K562 (cell line): ENCODE results near the gene RPL27. TPM values are rescaled to one million over a fixed set of nuclear protein-coding genes. Genes with fewer than 3 reads are reported as not detected.

Experiments
- ATAC-seq: fragments of 200-7000 bp; cut with Tn5 transposase; 3 replicates; pipeline ENCODE4 v1.9.1; 2020; ENCODE audit warnings: moderate library complexity
- BruUV-seq: library from RNA; stranded (reverse); fragments of 400-500 nt; replicated peaks from 2 replicates; lab custom pipeline; 2021; lab: Mats Ljungman, UMichigan
- CTCF ChIA-PET: fragments of 300-600 bp; formaldehyde crosslinking; extraction: SDS; loops from one replicate; lab custom pipeline; 2021; ENCODE audit warnings: low intra/inter-chr PET ratio; lab: Yijun Ruan, JAX
- POLR2A ChIA-PET: fragments of 300-600, 350-650 bp; sonication (Branson Sonifier 250); formaldehyde crosslinking; extraction: SDS; loops from one replicate; lab custom pipeline; 2021; ENCODE audit warnings: antibody characterized with exemption, inconsistent platforms; lab: Yijun Ruan, JAX
- DNase-seq, 4 experiments: peaks; one replicate each; pipeline versions ENCODE4 v3.0.0 to v3.0.0-alpha.2; 2011 to 2018; ENCODE audit warnings: low spot score in 3 of 4, mixed read lengths in 3 of 4; ENCODE audit errors: extremely low read depth in 1 of 4
- FAIRE-seq: peaks from 2 replicates; lab custom pipeline; 2011; peaks lifted over from hg19 to GRCh38; lab: Jason Lieb, UNC
- H2AFZ ChIP-seq: 2 replicates; pipeline ENCODE4 v1.6.0; 2011; ENCODE audit warnings: low read depth, low read length, control low read depth, inconsistent platforms
- H3K27ac ChIP-seq: fragments of 200-600 bp; 3 replicates; pipeline ENCODE4 v1.8.0; 2011; ENCODE audit warnings: low read depth, mild to moderate bottlenecking, control low read depth, inconsistent platforms, low read length, moderate library complexity, mixed read lengths; ENCODE audit errors: extremely low read depth
- H3K27me3 ChIP-seq, 2 experiments: fragments of 300-600 bp in 1 of 2; 2 replicates in 1 of 2; 3 replicates in 1 of 2; pipeline versions ENCODE4 v1.6.0 to v1.8.0; 2011; ENCODE audit warnings: inconsistent platforms in 2 of 2, low read length in 2 of 2, mild to moderate bottlenecking in 1 of 2, mixed read lengths in 1 of 2, moderate library complexity in 1 of 2; ENCODE audit not compliant: control insufficient read depth in 2 of 2, insufficient read depth in 2 of 2
- H3K36me3 ChIP-seq: fragments of 300-600 bp; 3 replicates; pipeline ENCODE4 v1.8.0; 2011; ENCODE audit warnings: mild to moderate bottlenecking, low read length, inconsistent platforms; ENCODE audit not compliant: control insufficient read depth, insufficient read depth
- H3K4me1 ChIP-seq, 2 experiments: fragments of 200-600 bp in 1 of 2; replicated peaks in 1 of 2; 2 replicates in 1 of 2; 3 replicates in 1 of 2; pipeline versions ENCODE4 v1.5.1 to v1.8.0; 2011; ENCODE audit warnings: inconsistent platforms in 2 of 2, low read length in 2 of 2, mild to moderate bottlenecking in 1 of 2, mixed read lengths in 1 of 2, moderate library complexity in 1 of 2; ENCODE audit not compliant: control insufficient read depth in 2 of 2, insufficient read depth in 2 of 2
- H3K4me2 ChIP-seq: 2 replicates; pipeline ENCODE4 v1.6.1; 2011; ENCODE audit warnings: low read length, control low read depth, inconsistent platforms, mixed read lengths; ENCODE audit not compliant: insufficient read depth
- H3K4me3 ChIP-seq: fragments of 200-600 bp; sonication (generic), shearing (Covaris generic); 2 replicates; pipeline ENCODE4 v1.5.1; 2016; ENCODE audit warnings: control low read depth, inconsistent platforms
- H3K79me2 ChIP-seq: fragments of 200-600 bp; 3 replicates; pipeline ENCODE4 v1.8.0; 2011; ENCODE audit warnings: low read length, inconsistent platforms; ENCODE audit not compliant: control insufficient read depth, insufficient read depth
- H3K9ac ChIP-seq, 2 experiments: 2 replicates each; pipeline versions ENCODE4 v1.6.0 to v1.6.1; 2011; ENCODE audit warnings: low read depth in 2 of 2, low read length in 2 of 2, control low read depth in 1 of 2, inconsistent platforms in 1 of 2, mild to moderate bottlenecking in 1 of 2, mixed read lengths in 1 of 2; ENCODE audit not compliant: insufficient read depth in 1 of 2
- H3K9me1 ChIP-seq: one replicate; pipeline ENCODE4 v1.6.0; 2011; ENCODE audit warnings: inconsistent platforms, mild to moderate bottlenecking, low read length, moderate library complexity; ENCODE audit not compliant: control insufficient read depth, insufficient read depth
- H3K9me3 ChIP-seq: replicated peaks from 2 replicates; pipeline ENCODE4 v1.5.1; 2011; ENCODE audit warnings: low read depth, low read length, inconsistent platforms; ENCODE audit not compliant: control insufficient read depth, insufficient read depth
- H4K20me1 ChIP-seq: replicated peaks from 2 replicates; pipeline ENCODE4 v1.6.1; 2011; ENCODE audit warnings: low read length, inconsistent platforms, mixed read lengths; ENCODE audit not compliant: control insufficient read depth, insufficient read depth
- ASH1L ChIP-seq: fragments of 450-650 bp; IDR thresholded peaks from 2 replicates; pipeline ENCODE4 v1.6.1; 2018; ENCODE audit warnings: borderline replicate concordance, mild to moderate bottlenecking, low read depth; ENCODE audit not compliant: partially characterized antibody
- CBFA2T3 ChIP-seq: fragments of 450-650 bp; IDR thresholded peaks from 2 replicates; pipeline ENCODE4 v1.6.1; 2017
- CBX1 ChIP-seq: sonication (generic); IDR thresholded peaks from 2 replicates; pipeline ENCODE4 v1.6.1; 2016; ENCODE audit warnings: antibody characterized with exemption, low read depth, mild to moderate bottlenecking
- DPF2 ChIP-seq: fragments of 450-650 bp; IDR thresholded peaks from 2 replicates; pipeline ENCODE4 v1.6.1; 2016
- HNRNPL ChIP-seq: fragments of 200-400 bp; formaldehyde crosslinking; IDR thresholded peaks from 2 replicates; pipeline ENCODE4 v1.6.1; 2017; ENCODE audit warnings: low read depth, mild to moderate bottlenecking, low read length
- MXI1 ChIP-seq: IDR thresholded peaks from 2 replicates; pipeline ENCODE4 v1.6.1; 2011; ENCODE audit warnings: low read depth, mild to moderate bottlenecking, improper control_type of control experiment, low read length
- POLR2AphosphoS5 ChIP-seq: IDR thresholded peaks from 2 replicates; pipeline ENCODE4 v1.6.1; 2011; ENCODE audit warnings: mild to moderate bottlenecking, low read depth, low read length, moderate library complexity; ENCODE audit not compliant: control insufficient read depth, insufficient read depth
- PRDM10 ChIP-seq: fragments of 450-650 bp; IDR thresholded peaks from 2 replicates; pipeline ENCODE4 v1.6.1; 2018; ENCODE audit not compliant: partially characterized antibody
- RCOR1 ChIP-seq, 2 experiments: IDR thresholded peaks; 2 replicates each; pipeline ENCODE4 v1.6.1; 2012; ENCODE audit warnings: low read depth in 2 of 2, low read length in 2 of 2, borderline replicate concordance in 1 of 2, improper control_type of control experiment in 1 of 2
- SMARCA5 ChIP-seq: fragments of 450-650 bp; IDR thresholded peaks from 2 replicates; pipeline ENCODE4 v1.6.1; 2016
- TAF1 ChIP-seq: IDR thresholded peaks from 2 replicates; pipeline ENCODE4 v1.6.1; 2011; ENCODE audit warnings: mild to moderate bottlenecking, low read length, moderate library complexity; ENCODE audit not compliant: insufficient read depth, control insufficient read depth, severe bottlenecking; ENCODE audit errors: extremely low read depth
- THRB ChIP-seq: fragments of 450-650 bp; formaldehyde crosslinking; conservative IDR thresholded peaks from 2 replicates; pipeline ENCODE4 v1.4.0; 2022; ENCODE audit warnings: mild to moderate bottlenecking, missing genetic modification characterization
- ZBTB11 ChIP-seq, 3 experiments: fragments of 200-800 bp in 1 of 3; fragments of 250-450 bp in 1 of 3; fragments of 450-650 bp in 1 of 3; sonication (Bioruptor Pico) in 1 of 3; sonication (Bioruptor generic) in 1 of 3; formaldehyde crosslinking in 1 of 3; IDR thresholded peaks; 2 replicates each; pipeline versions ENCODE4 v1.6.1 to v1.8.0; 2016 to 2022; ENCODE audit warnings: mild to moderate bottlenecking in 2 of 3, missing genetic modification characterization in 2 of 3, missing compliant biosample characterization in 1 of 3, moderate library complexity in 1 of 3
- WGBS: fragments of 100-300 bp; shearing (Covaris generic); methylation state at CpG from one replicate; pipeline ENCODE4 v1.1.6; 2016; ENCODE audit warnings: low coverage, mixed read lengths; ENCODE audit not compliant: insufficient coverage; ENCODE audit errors: missing lambda C conversion rate; 5-methylcytosine and 5-hydroxymethylcytosine counted together
- in situ Hi-C: fragments of 300-500 bp; cut with MboI; formaldehyde crosslinking; loops from 4 replicates; pipeline ENCODE4 v1.15.0; 2018; ENCODE audit warnings: inconsistent platforms, mixed read lengths
- intact Hi-C: fragments of 100-400 bp; cut with micrococcal nuclease; formaldehyde crosslinking; loops from 2 replicates; pipeline ENCODE4 v1.14.2; 2022
- polyA plus RNA-seq, 8 experiments: library from polyadenylated mRNA; depleted of rRNA in 4 of 8; stranded (reverse) in 5 of 8; unstranded in 3 of 8; fragments of >200 nt; fragmentation: Nextera tagmentation in 2 of 8; fragmentation: Illumina TruSeq in 1 of 8; extraction: Ambion mirVana in 2 of 8; extraction: Trizol in 1 of 8; gene quantifications; 2 replicates each; pipeline versions ENCODE4 v1.2.1 to v1.2.3, GENCODE V29; 2011 to 2014; ENCODE audit warnings: inconsistent platforms in 1 of 8, missing spikeins in 1 of 8
- total RNA-seq, 7 experiments: library from RNA; depleted of rRNA in 6 of 7; stranded (reverse); fragments of >200 nt in 6 of 7; fragmentation: Illumina TruSeq in 2 of 7; extraction: Trizol in 2 of 7; gene quantifications; 2 replicates each; pipeline versions ENCODE4 v1.2.1 to v1.2.3, GENCODE V29; 2011 to 2021; ENCODE audit warnings: low replicate concordance in 1 of 7

Gene RPL27
- total and polyA plus RNA-seq, 9 of the 15 experiments (the other 6 are each of a cell fraction or from before 2014, with no cell fraction given): 1,539 to 6,155 (median 3,710) TPM

GRCh38 chr17:43019418-43019817 lies 21.2 kb downstream of the RPL27 start:
- in situ Hi-C loops (loop anchor here (10.0 kb wide), 1 partner anchor 295 kb away; no protein-coding TSS in a partner anchor), intact Hi-C loops (no loop called here)
- DNase-seq (peak; percentile 37 to 80 (median 49)), ATAC-seq (peak; percentile 35), FAIRE-seq (peak; percentile 49)
- peaks cover 46% of the 10 kb centered on the region; the same call in 2 of the 3 replicates for H3K36me3 ChIP-seq
- peak overlapping the region; percentile 62 for H3K4me2 ChIP-seq
- no peaks in the 10 kb centered on the region for H3K9me3 ChIP-seq
- no TSS peak for BruUV-seq
- peaks cover 10% of the 10 kb centered on the region for H3K9me1 ChIP-seq
- 6% methylated on average over 7 of the region's 7 CpGs for WGBS
- peaks cover 40% of the 10 kb centered on the region for H3K79me2 ChIP-seq
- peaks cover 10% of the 10 kb centered on the region; the same call in 1 of the 2 replicates for H4K20me1 ChIP-seq
- no peak overlapping the region for H3K4me3 ChIP-seq
- peak overlapping the region; percentile 18; the same call in 1 of the 2 replicates for H2AFZ ChIP-seq
- peaks cover 32 to 55% of the 10 kb centered on the region in 2 experiments for H3K4me1 ChIP-seq
- H3K27me3 ChIP-seq: no peaks in the 10 kb centered on the region
- H3K9ac ChIP-seq: peak overlapping the region; percentile 66 to 86; a peak in 3 of 4 replicates
- H3K27ac ChIP-seq: peak overlapping the region; percentile 83
- ChIA-PET CTCF (interaction anchor here (0.6 kb wide), 1 partner anchor 13 kb away, joined by 3 read pairs; the partner anchor contains the start of gene IFI35), POLR2A (interaction anchor here (1.2 to 6.7 kb wide), 4 partner anchors 9 to 296 kb away, joined by 3 to 79 read pairs (median 4); no protein-coding TSS in a partner anchor)
- TF ChIP-seq TAF1 (peak; percentile 24), ZBTB11 (CRISPR knock-in tag; IDR thresholded peaks at IDR 0.05) (0 out of 6 replicates have a peak, but pooled peaks of 1 of the 3 experiments have one; percentile 24), ASH1L (no peak), DPF2 (peak; percentile 17; the same call in 1 of the 2 replicates), RCOR1 (IDR thresholded peaks at IDR 0.05; ENCODE audit: borderline replicate concordance in 1 of 2, low read depth in 2 of 2, low read length in 2 of 2) (peak in 1 of 2 experiments; percentile 48; a peak in 2 of 4 replicates), POLR2AphosphoS5 (no peak), SMARCA5 (no peak), MXI1 (no peak), THRB (no peak), CBX1 (no peak), CBFA2T3 (peak; percentile 34), PRDM10 (peak; percentile 61), HNRNPL (no peak)
